Colonic mucosa (tissue), 4 donors: ENCODE results near the gene PGBD5. TPM values are rescaled to one million over a fixed set of nuclear protein-coding genes. Genes with fewer than 3 reads are reported as not detected.

Experiments used
- DNase-seq: peaks from one replicate; pipeline ENCODE4 v3.0.0-alpha.2; 2020
- H3K27ac ChIP-seq: fragments of 200-600 bp; one replicate; pipeline ENCODE4 v1.8.0; 2021
- H3K27me3 ChIP-seq: fragments of 200-600 bp; one replicate; pipeline ENCODE4 v1.8.0; 2021
- H3K36me3 ChIP-seq: fragments of 200-600 bp; one replicate; pipeline ENCODE4 v1.8.0; 2021
- H3K4me1 ChIP-seq: fragments of 200-600 bp; one replicate; pipeline ENCODE4 v1.8.0; 2021; ENCODE audit warnings: mild to moderate bottlenecking
- H3K4me3 ChIP-seq: fragments of 200-600 bp; one replicate; pipeline ENCODE4 v1.8.0; 2021
- H3K9ac ChIP-seq, 2 donors: one replicate each; pipeline ENCODE4 v1.7.0; 2013; ENCODE audit warnings: control low read depth in 2 of 2, low read depth in 2 of 2, low read length in 2 of 2
- H3K9me3 ChIP-seq: fragments of 200-600 bp; one replicate; pipeline ENCODE4 v1.8.0; 2021
- intact Hi-C: fragments of 100-400 bp; cut with DNase I; formaldehyde crosslinking; loops from one replicate; pipeline ENCODE4 v1.14.1; 2022
- total RNA-seq, 2 donors: library from RNA; stranded (reverse); fragmentation: NEBNext Ultra II Directional in 1 of 2; extraction: Animal tissue kit (Norgen Biotek cat#: 25700) in 1 of 2; gene quantifications; one replicate each; pipeline ENCODE4 v1.2.1, GENCODE V29; 2021
- TF ChIP-seq, protein P1 (sequence below): fragments of 200-600 bp; IDR thresholded peaks from one replicate; pipeline ENCODE4 v1.8.0; 2022; ENCODE audit warnings: antibody characterized with exemption, mild to moderate bottlenecking
- donor health status: healthy.
- donor health status: DM: no; HTN: no; CAD: no.
- donor health status: DM: no; HTN: no; CAD: no.

PGBD5 gene
- total RNA-seq, 2 donors from 2014 or later: 6.4 to 14.8 TPM

DNA sequence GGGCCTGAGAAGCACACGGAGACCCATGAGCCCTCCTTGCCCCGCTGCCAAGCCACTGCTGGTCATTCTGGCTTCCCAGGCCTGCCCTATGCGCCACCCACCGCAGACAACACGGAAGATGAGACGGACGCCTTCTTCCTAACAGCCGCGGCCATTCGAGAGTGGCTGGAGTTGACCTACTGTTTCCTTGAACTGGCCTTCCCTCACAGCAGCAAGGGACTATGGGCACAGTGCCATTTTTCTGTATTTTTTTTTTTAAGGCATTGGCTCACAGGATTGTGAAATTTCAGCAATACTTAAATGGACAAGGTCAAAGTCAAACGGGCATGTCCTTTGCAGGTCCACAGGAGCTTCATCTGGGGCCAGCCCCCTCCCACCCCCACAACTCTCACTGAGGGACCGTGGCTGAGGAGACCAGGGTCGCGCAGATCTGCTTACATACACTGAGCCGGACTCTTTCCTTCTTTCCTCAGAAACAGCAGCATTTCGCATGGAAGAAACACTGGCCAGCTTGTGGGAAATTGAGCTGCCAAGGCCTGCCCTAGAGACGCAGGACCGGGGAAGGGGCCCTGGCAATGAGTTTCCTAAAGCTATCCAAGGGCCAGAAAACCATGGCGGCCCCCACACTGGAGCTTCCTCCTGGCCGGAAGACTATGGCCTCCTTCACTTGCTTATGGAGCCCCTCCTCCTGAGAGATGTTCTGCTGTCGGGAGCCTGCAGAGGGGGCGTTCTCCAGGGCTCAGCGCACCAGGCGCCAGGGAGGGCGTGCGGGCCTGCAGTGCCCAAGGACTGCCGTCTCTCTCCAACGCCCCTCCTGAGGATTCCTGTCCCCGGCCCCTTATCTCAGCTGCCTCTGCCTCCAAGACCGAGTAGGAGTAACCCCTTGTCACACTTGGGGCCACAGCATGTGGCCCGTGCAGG is 98.9 kb downstream of the PGBD5 start:
- TF ChIP-seq, protein P1, sequence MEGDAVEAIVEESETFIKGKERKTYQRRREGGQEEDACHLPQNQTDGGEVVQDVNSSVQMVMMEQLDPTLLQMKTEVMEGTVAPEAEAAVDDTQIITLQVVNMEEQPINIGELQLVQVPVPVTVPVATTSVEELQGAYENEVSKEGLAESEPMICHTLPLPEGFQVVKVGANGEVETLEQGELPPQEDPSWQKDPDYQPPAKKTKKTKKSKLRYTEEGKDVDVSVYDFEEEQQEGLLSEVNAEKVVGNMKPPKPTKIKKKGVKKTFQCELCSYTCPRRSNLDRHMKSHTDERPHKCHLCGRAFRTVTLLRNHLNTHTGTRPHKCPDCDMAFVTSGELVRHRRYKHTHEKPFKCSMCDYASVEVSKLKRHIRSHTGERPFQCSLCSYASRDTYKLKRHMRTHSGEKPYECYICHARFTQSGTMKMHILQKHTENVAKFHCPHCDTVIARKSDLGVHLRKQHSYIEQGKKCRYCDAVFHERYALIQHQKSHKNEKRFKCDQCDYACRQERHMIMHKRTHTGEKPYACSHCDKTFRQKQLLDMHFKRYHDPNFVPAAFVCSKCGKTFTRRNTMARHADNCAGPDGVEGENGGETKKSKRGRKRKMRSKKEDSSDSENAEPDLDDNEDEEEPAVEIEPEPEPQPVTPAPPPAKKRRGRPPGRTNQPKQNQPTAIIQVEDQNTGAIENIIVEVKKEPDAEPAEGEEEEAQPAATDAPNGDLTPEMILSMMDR: no peak
- Histone ChIP-seq H3K9ac (no peak overlapping the region), H3K4me3 (no peak overlapping the region), H3K36me3 (no peaks in the 10 kb centered on the region), H3K9me3 (no peaks in the 10 kb centered on the region), H3K27ac (no peak overlapping the region), H3K27me3 (no peaks in the 10 kb centered on the region), H3K4me1 (no peaks in the 10 kb centered on the region)
- no peak for DNase-seq
- intact Hi-C loops: no loop called here

DNA sequence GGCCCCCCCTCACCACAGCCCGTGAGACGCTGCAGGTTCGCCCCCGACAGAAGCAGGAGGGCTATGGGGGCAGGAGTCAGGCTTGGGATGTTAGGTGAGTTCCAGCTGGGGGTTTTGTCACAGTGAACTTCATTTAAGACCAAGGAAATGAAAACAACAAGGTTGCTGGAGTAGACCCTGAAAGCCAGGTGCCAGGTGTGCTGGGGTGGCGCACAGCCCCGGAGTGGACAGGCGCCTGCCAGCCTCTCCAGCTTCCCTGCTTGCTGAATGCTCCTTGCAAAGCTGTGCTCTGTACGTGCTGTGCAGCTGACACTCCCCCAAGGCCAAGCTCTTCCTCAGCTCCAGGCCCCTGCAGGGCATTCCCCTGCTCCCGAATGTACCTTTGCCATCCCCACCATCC is 102.4 kb downstream of the PGBD5 start:
- Histone ChIP-seq H3K9ac (no peak overlapping the region), H3K36me3 (no peaks in the 10 kb centered on the region), H3K4me3 (no peak overlapping the region), H3K9me3 (no peaks in the 10 kb centered on the region), H3K4me1 (no peaks in the 10 kb centered on the region), H3K27ac (no peak overlapping the region), H3K27me3 (no peaks in the 10 kb centered on the region)
- TF ChIP-seq, protein P1: no peak
- no peak for DNase-seq
- intact Hi-C loops: no loop called here

DNA sequence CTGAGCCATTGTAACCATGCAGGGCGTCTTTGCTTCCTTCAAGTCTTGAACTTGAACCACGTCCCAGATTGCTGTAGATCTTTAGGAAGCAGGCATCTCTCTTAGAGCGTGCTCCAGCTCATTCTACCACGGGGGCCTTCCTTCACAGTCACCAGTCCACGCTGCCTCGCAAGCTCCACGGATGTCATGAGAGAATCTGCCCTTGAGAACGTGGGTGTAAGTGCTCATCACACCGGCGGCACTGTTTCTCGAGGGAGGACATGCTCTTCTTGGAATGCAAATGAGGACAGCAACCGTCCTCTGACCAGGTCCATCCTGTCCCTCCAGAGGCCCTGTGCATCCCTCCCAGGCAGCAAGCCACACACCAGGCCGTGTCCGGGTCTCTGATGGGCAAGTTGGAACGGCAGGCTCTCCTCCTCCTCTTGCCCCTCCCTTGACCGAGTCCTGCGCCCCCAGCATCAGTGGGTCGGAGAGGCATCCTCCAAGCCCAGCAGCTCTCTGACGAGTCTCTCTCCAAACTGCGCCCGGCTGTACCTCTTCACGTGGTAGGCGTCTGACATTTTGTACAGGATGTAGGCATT is 103.1 kb downstream of the PGBD5 start:
- intact Hi-C loops: no loop called here
- Histone ChIP-seq H3K27me3 (no peaks in the 10 kb centered on the region), H3K36me3 (no peaks in the 10 kb centered on the region), H3K27ac (no peak overlapping the region), H3K4me1 (no peaks in the 10 kb centered on the region), H3K9ac (no peak overlapping the region), H3K4me3 (no peak overlapping the region), H3K9me3 (no peaks in the 10 kb centered on the region)
- TF ChIP-seq, protein P1: no peak
- no peak for DNase-seq

DNA sequence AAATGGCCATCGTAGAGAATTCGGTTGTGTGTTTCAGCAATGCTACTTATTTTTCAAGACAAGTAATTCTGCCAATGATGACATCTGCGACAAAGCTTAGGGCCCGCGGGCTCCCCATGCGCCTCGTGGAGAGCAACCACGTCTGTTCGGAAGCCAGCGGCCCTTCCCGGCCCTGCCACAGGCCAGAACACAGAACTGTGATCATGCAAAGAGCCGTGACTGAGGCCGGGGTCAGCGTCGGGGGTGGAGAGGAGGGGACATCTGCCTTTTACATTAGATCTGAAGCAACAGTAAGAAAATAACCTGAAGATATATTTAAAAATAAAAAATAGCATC is 103.7 kb downstream of the PGBD5 start:
- TF ChIP-seq, protein P1: no peak
- Histone ChIP-seq H3K4me1 (no peaks in the 10 kb centered on the region), H3K9me3 (no peaks in the 10 kb centered on the region), H3K36me3 (no peaks in the 10 kb centered on the region), H3K27ac (no peak overlapping the region), H3K27me3 (no peaks in the 10 kb centered on the region), H3K4me3 (no peak overlapping the region), H3K9ac (no peak overlapping the region)
- intact Hi-C loops: no loop called here
- DNase-seq: no peak

DNA sequence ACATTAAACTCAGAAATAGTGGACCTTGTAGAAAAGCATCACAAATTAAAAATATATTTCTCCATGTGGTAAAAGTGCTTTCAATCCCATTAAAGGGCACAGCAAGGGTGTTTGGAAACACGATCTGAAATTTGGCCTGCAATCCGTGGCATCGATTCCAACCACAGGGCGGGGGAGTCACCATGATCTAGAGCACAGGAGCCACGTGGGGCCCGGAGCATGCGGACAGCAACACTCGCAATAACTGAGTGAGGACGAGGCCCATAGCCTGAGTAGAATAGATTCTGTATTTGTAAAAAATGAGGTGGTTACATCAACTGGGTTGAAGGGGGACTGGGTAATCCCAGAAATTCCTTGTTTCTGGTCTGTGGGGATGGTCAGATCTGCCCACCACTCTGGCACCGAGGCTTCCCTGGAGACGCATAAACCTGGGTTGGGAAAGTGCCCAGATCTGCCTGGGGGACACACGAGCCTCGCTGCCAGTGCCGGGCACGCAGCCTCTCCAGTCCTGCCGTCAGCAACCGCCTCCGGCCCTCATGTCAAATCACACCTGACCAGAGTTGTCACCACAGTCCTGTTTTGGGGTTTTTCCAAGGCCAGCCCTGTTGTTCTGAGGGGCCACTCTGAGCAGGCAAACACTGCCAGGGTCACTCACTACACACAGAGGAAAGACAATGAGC is 104.3 kb downstream of the PGBD5 start:
- Histone ChIP-seq H3K27ac (no peak overlapping the region), H3K9me3 (no peaks in the 10 kb centered on the region), H3K36me3 (no peaks in the 10 kb centered on the region), H3K27me3 (no peaks in the 10 kb centered on the region), H3K4me1 (no peaks in the 10 kb centered on the region), H3K9ac (no peak overlapping the region), H3K4me3 (no peak overlapping the region)
- DNase-seq: no peak
- intact Hi-C loops: no loop called here
- TF ChIP-seq, protein P1: no peak
